Ovary (tissue), 3 donors: Measurements from ENCODE around the gene DMAC2.

Source experiments
- POLR2A ChIP-seq: fragments of 450-650 bp; IDR thresholded peaks from one replicate; pipeline ENCODE4 v1.6.1; 2017; ENCODE audit warnings: antibody characterized with exemption, mild to moderate bottlenecking, moderate library complexity
- TF ChIP-seq, protein P1 (sequence below), 3 donors: fragments of 450-650 bp in 2 of 3; fragments of 200-600 bp in 1 of 3; IDR thresholded peaks; one replicate each; pipeline versions ENCODE4 v1.5.1 to v1.8.0; 2016 to 2022; ENCODE audit warnings: antibody characterized with exemption in 3 of 3, mild to moderate bottlenecking in 1 of 3
- donor health status: DM: no; HTN: no; CAD: no.

GRCh38 chr19:41409288-41409687 lies 30.4 kb downstream of the DMAC2 start:
- TF ChIP-seq, protein P1, sequence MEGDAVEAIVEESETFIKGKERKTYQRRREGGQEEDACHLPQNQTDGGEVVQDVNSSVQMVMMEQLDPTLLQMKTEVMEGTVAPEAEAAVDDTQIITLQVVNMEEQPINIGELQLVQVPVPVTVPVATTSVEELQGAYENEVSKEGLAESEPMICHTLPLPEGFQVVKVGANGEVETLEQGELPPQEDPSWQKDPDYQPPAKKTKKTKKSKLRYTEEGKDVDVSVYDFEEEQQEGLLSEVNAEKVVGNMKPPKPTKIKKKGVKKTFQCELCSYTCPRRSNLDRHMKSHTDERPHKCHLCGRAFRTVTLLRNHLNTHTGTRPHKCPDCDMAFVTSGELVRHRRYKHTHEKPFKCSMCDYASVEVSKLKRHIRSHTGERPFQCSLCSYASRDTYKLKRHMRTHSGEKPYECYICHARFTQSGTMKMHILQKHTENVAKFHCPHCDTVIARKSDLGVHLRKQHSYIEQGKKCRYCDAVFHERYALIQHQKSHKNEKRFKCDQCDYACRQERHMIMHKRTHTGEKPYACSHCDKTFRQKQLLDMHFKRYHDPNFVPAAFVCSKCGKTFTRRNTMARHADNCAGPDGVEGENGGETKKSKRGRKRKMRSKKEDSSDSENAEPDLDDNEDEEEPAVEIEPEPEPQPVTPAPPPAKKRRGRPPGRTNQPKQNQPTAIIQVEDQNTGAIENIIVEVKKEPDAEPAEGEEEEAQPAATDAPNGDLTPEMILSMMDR (IDR thresholded peaks at IDR 0.05) = no peak
- TF ChIP-seq POLR2A = no peak
